Measurements from ENCODE around the gene PTPN13. TPM values are rescaled to one million over a fixed set of nuclear protein-coding genes. Genes with fewer than 3 reads are reported as not detected.

PTPN13 gene
- total RNA-seq, 1 donor from 2014 or later = 5.6 TPM

DNA sequence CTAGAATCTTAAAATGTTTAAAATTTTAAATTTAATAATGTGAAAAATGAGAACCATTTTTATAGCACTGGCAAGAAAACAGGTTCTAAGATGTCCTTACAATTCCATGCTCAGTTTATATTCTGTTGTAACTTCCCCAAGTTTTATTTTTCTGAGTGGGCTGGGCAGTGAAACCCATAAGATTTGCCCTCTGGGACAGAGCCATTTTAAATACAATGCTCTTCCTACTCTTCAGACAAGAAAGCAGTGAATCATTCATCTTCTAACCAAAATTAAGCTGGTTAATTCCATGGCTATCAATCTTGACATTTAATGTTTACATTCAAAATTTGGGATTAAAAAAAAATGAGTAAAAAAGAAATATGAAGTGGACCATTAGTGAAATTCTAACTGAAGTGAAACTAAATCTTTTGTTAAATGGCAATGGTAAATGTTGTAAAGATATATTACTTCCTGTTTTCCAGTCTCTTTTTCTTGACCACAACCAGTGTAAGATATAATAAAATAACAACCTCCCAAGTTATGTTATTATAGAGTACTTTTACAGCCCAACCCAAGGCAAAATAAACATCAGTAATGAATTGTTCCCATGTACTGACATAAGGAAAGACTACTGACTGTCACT lies 37.2 kb upstream of the PTPN13 start:
- Mint-ChIP-seq H3K4me3 (ENCODE audit: unreplicated experiment) (no peak overlapping the region), H3K27me3 (ENCODE audit: unreplicated experiment) (no peaks in the 10 kb centered on the region), H3K27ac (ENCODE audit: unreplicated experiment) (no peak overlapping the region), H3K4me1 (ENCODE audit: unreplicated experiment) (peaks cover 5% of the 10 kb centered on the region), H3K9me3 (ENCODE audit: unreplicated experiment) (no peaks in the 10 kb centered on the region), H3K36me3 (ENCODE audit: low read depth, unreplicated experiment) (no peaks in the 10 kb centered on the region)
- TF ChIP-seq, protein P1, sequence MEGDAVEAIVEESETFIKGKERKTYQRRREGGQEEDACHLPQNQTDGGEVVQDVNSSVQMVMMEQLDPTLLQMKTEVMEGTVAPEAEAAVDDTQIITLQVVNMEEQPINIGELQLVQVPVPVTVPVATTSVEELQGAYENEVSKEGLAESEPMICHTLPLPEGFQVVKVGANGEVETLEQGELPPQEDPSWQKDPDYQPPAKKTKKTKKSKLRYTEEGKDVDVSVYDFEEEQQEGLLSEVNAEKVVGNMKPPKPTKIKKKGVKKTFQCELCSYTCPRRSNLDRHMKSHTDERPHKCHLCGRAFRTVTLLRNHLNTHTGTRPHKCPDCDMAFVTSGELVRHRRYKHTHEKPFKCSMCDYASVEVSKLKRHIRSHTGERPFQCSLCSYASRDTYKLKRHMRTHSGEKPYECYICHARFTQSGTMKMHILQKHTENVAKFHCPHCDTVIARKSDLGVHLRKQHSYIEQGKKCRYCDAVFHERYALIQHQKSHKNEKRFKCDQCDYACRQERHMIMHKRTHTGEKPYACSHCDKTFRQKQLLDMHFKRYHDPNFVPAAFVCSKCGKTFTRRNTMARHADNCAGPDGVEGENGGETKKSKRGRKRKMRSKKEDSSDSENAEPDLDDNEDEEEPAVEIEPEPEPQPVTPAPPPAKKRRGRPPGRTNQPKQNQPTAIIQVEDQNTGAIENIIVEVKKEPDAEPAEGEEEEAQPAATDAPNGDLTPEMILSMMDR (IDR thresholded peaks at IDR 0.05; ENCODE audit: unreplicated experiment) = no peak
- DNase-seq (ENCODE audit: low spot score) = no peak

GRCh38 chr4:86557526-86557925 lies 36.6 kb upstream of the PTPN13 start:
- H3K27me3 Mint-ChIP-seq (ENCODE audit: unreplicated experiment) = no peaks in the 10 kb centered on the region
- no peaks in the 10 kb centered on the region for H3K9me3 Mint-ChIP-seq (ENCODE audit: unreplicated experiment)
- DNase-seq (ENCODE audit: low spot score) = no peak
- no peak overlapping the region for H3K27ac Mint-ChIP-seq (ENCODE audit: unreplicated experiment)
- H3K36me3 Mint-ChIP-seq (ENCODE audit: low read depth, unreplicated experiment) = no peaks in the 10 kb centered on the region
- TF ChIP-seq, protein P1 (IDR thresholded peaks at IDR 0.05; ENCODE audit: unreplicated experiment) = no peak
- H3K4me3 Mint-ChIP-seq (ENCODE audit: unreplicated experiment) = no peak overlapping the region
- peaks cover 5% of the 10 kb centered on the region for H3K4me1 Mint-ChIP-seq (ENCODE audit: unreplicated experiment)

GRCh38 chr4:86558258-86558657 lies 35.9 kb upstream of the PTPN13 start:
- TF ChIP-seq, protein P1 (IDR thresholded peaks at IDR 0.05; ENCODE audit: unreplicated experiment) = no peak

GRCh38 chr4:86558797-86559196 lies 35.3 kb upstream of the PTPN13 start:
- TF ChIP-seq, protein P1 (IDR thresholded peaks at IDR 0.05; ENCODE audit: unreplicated experiment) = no peak
- no peak for DNase-seq (ENCODE audit: low spot score)
- Mint-ChIP-seq H3K27ac (ENCODE audit: unreplicated experiment) (no peak overlapping the region), H3K4me3 (ENCODE audit: unreplicated experiment) (no peak overlapping the region), H3K4me1 (ENCODE audit: unreplicated experiment) (peaks cover 5% of the 10 kb centered on the region), H3K27me3 (ENCODE audit: unreplicated experiment) (no peaks in the 10 kb centered on the region), H3K36me3 (ENCODE audit: low read depth, unreplicated experiment) (no peaks in the 10 kb centered on the region), H3K9me3 (ENCODE audit: unreplicated experiment) (no peaks in the 10 kb centered on the region)

More at GRCh38 chr4:86558258-86558657, 35.9 kb upstream of the PTPN13 start:
- no peaks in the 10 kb centered on the region for H3K9me3 Mint-ChIP-seq (ENCODE audit: unreplicated experiment)
- no peaks in the 10 kb centered on the region for H3K27me3 Mint-ChIP-seq (ENCODE audit: unreplicated experiment)
- H3K36me3 Mint-ChIP-seq (ENCODE audit: low read depth, unreplicated experiment) = no peaks in the 10 kb centered on the region
- no peak for DNase-seq (ENCODE audit: low spot score)
- no peak overlapping the region for H3K27ac Mint-ChIP-seq (ENCODE audit: unreplicated experiment)
- peaks cover 5% of the 10 kb centered on the region for H3K4me1 Mint-ChIP-seq (ENCODE audit: unreplicated experiment)
- H3K4me3 Mint-ChIP-seq (ENCODE audit: unreplicated experiment) = no peak overlapping the region

DNA sequence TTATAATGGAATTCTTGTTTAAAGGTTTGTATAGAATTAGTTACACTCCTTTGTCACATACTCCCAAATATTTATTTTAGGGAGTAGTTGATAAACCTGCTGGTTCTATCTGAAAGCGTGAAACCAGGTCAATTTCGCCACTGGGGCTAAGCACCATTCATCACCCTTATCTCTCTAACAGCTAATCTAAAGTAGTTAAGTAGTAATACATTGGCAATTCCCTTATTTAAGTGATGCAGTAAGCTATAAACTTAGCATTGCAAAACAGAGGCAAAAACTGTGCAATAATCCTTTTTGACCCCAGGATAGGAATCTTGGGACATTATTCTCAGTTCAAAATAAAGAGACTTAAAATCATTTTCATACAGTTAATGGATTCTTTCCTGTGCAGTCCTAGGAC lies 33.7 kb upstream of the PTPN13 start:
- H3K36me3 Mint-ChIP-seq (ENCODE audit: low read depth, unreplicated experiment) = no peaks in the 10 kb centered on the region
- H3K4me3 Mint-ChIP-seq (ENCODE audit: unreplicated experiment) = no peak overlapping the region
- DNase-seq (ENCODE audit: low spot score) = no peak
- no peak overlapping the region for H3K27ac Mint-ChIP-seq (ENCODE audit: unreplicated experiment)
- TF ChIP-seq, protein P1 (IDR thresholded peaks at IDR 0.05; ENCODE audit: unreplicated experiment) = no peak
- H3K9me3 Mint-ChIP-seq (ENCODE audit: unreplicated experiment) = no peaks in the 10 kb centered on the region
- H3K27me3 Mint-ChIP-seq (ENCODE audit: unreplicated experiment) = no peaks in the 10 kb centered on the region
- peaks cover 5% of the 10 kb centered on the region for H3K4me1 Mint-ChIP-seq (ENCODE audit: unreplicated experiment)

All from endothelial cell (in vitro differentiated cells).